SU-DHL-6 (cell line): ENCODE data around the gene SCRN1.

ENCODE experiments used
- CTCF ChIP-seq: fragments of 200-600 bp; sonication (generic); IDR thresholded peaks from one replicate; pipeline ENCODE4 v1.5.1; 2017; ENCODE audit warnings: antibody characterized with exemption, mild to moderate bottlenecking, low read length, moderate library complexity; ENCODE audit not compliant: insufficient read depth, poor library complexity, severe bottlenecking
- EZH2phosphoT487 ChIP-seq: fragments of 200-600 bp; sonication (generic), shearing (Covaris generic); conservative IDR thresholded peaks from 2 replicates; pipeline ENCODE4 v1.6.1; 2018; ENCODE audit warnings: mild to moderate bottlenecking, antibody characterized with exemption, low read length, moderate library complexity, mixed read lengths

GRCh38 chr7:29956487-29956836, 33.1 kb downstream of the SCRN1 start:
- TF ChIP-seq CTCF (no peak), EZH2phosphoT487 (no peak)
